ENCODE measurements around the gene PHACTR2. TPM values are rescaled to one million over a fixed set of nuclear protein-coding genes. Genes with fewer than 3 reads are reported as not detected.

PHACTR2 gene
- total RNA-seq, 2 donors from 2014 or later: 42.5 to 46.9 TPM

DNA sequence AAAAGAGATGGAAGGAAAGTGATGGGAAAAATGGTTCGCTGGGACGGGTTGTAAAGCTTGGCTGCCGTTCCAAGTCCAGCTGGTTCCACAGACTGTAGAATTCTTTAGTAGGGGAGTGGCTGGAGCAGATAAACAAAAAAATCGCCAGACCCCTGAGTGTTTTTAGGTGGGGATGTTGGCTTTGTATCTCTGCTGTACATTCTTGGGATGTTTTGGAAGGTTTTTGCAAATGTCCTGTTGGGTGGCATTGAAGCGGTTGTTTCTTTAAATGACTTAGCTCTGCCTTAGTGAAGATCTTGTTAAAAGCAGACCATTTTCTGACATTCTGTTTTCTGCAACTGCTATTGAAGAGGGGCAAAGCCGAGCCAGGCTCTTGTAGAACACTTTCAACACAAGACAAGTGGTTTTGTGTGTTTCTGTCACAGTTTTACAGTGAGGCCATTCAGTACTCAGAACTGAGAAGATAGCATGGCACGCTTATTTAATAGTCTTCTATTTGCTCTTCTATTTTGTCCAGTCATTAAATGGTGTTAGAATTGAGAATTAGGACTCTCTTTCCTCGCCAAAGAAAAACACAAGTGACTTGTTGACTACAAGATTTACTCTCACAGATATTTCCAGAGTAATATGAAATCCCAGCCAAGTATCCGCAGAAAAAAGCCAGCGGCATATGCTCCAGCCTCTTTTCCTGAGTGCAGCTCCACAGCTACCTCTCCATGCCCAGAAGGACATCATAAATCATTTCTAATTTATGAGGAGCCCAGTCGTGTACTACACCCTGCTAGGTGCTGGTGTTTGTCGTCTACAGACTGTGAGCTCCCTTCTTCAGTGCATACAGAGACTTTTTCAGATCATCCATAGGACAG is 65.8 kb downstream of the PHACTR2 start:
- Histone ChIP-seq H3K4me3 (no peak overlapping the region), H3K4me1 (peaks cover 19% of the 10 kb centered on the region), H3K9me3 (no peaks in the 10 kb centered on the region), H3K27me3 (no peaks in the 10 kb centered on the region), H3K36me3 (no peaks in the 10 kb centered on the region), H3K9ac (ENCODE audit: low read depth in 2 of 2, low read length in 2 of 2) (peak overlapping the region in 1 of 2 donors; percentile 75), H3K27ac (peak overlapping the region; percentile 65)
- TF ChIP-seq CTCF (IDR thresholded peaks at IDR 0.05): no peak
- peak; percentile 46 for DNase-seq
- intact Hi-C loops (cut with DNase I): no loop called here

DNA sequence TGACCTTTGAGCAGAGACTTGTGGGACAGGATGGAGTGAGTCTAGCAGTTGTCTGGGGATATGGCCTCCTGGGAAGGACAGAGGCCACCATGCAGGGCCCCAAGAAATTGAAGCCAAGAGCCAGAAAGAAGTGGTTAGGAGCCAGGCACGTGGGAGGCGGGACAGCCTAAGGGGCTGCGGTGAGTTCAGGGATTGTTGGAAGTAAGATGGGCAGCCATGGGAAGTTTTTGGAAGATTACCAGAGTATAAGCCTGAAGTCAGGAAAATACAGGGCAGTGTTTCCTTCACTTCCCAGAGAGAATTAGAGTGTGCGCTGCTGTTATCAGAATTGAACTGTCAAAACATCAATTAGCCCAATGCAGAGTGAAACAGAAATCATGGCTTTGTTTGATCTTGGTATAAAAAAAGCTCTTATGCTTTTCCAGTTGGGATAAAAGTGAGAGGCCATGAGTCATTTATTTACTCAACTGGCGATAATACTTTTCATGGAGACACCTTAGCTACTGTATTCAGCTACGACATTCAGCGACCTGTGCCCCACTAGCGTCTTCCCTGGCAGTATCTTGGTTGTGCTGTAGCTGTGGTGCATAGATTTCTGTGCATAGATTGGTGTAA is 66.9 kb downstream of the PHACTR2 start:
- Histone ChIP-seq H3K36me3 (no peaks in the 10 kb centered on the region), H3K9me3 (no peaks in the 10 kb centered on the region), H3K4me3 (no peak overlapping the region), H3K27me3 (no peaks in the 10 kb centered on the region), H3K9ac (ENCODE audit: low read depth in 2 of 2, low read length in 2 of 2) (peak overlapping the region in 1 of 2 donors; percentile 75), H3K27ac (peak overlapping the region; percentile 65), H3K4me1 (peaks cover 19% of the 10 kb centered on the region)
- peak; percentile 62 for DNase-seq
- no peak for TF ChIP-seq CTCF (IDR thresholded peaks at IDR 0.05)
- intact Hi-C loops (cut with DNase I): no loop called here

GRCh38 chr6:143745166-143746133 is 67.7 kb downstream of the PHACTR2 start:
- intact Hi-C loops (cut with DNase I): no loop called here
- H3K9me3 ChIP-seq: no peaks in the 10 kb centered on the region
- peak; percentile 77 for DNase-seq
- peaks cover 19% of the 10 kb centered on the region for H3K4me1 ChIP-seq
- H3K27ac ChIP-seq: peak overlapping the region; percentile 65
- no peaks in the 10 kb centered on the region for H3K27me3 ChIP-seq
- H3K9ac ChIP-seq (ENCODE audit: low read depth in 2 of 2, low read length in 2 of 2): peak overlapping the region in 1 of 2 donors; percentile 75
- peak overlapping the region; percentile 3 for H3K4me3 ChIP-seq
- H3K36me3 ChIP-seq: no peaks in the 10 kb centered on the region
- TF ChIP-seq CTCF (IDR thresholded peaks at IDR 0.05): no peak

DNA sequence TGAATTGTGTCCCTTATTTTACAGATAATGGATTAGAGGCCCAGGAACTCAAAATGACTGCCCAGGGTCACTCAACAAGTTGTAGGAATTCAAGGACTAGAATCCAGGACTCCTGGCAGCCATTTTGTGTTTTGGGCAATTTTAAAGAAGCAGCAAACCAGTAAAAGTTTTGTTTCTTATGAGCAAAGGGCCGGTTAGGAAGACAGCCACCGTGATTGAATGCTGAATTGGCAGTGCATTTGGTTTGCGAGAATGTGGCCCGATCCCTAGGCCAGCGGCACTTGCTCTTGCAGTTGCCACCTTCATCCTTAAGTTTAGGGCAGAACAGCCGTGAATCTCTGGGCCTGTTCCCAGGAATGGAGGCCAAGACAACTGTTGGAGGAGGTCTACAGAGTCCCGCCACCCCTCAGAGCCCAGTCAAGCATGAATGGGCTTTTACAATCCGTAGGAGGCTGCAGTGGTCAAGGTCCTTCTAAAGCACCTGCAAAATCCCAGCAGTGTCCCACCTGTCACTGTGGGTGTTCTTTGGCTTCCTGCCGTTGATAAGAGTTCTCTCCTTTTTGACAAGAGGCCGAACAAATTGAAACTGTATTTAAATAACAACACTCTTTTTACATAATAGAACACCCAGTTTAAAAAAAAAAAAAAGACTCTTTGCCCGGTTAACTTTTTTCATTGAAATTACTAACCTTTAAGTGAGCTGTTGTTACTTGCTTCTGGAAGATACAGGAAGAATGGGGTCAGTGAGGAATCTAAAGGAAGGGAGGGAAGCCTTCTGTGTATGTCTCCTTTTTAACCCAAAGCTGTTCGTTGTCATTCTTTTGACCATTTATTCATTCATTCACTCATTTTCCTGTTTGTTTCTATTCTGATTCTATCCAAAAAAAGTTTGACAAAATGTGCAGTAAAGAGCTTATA is 68.7 kb downstream of the PHACTR2 start:
- Histone ChIP-seq H3K27ac (peak overlapping the region; percentile 65), H3K36me3 (no peaks in the 10 kb centered on the region), H3K9me3 (no peaks in the 10 kb centered on the region), H3K4me1 (peaks cover 19% of the 10 kb centered on the region), H3K9ac (ENCODE audit: low read depth in 2 of 2, low read length in 2 of 2) (peak overlapping the region in 1 of 2 donors; percentile 75), H3K27me3 (no peaks in the 10 kb centered on the region), H3K4me3 (no peak overlapping the region)
- intact Hi-C loops (cut with DNase I): no loop called here
- DNase-seq: peak; percentile 41
- no peak for TF ChIP-seq CTCF (IDR thresholded peaks at IDR 0.05)
